Glutamatergic neuron (in vitro differentiated cells): ENCODE data around the gene INTS7. TPM values are rescaled to one million over a fixed set of nuclear protein-coding genes. Genes with fewer than 3 reads are reported as not detected.

Source experiments
- DNase-seq: peaks from one replicate; pipeline ENCODE4 v3.0.0; 2022
- H3K27ac Mint-ChIP-seq: one replicate; pipeline ENCODE4 v1.8.0; 2020; ENCODE audit warnings: mild to moderate bottlenecking, mixed read lengths, inconsistent platforms; ENCODE audit not compliant: unreplicated experiment
- H3K27me3 Mint-ChIP-seq: one replicate; pipeline ENCODE4 v1.8.0; 2020; ENCODE audit warnings: mild to moderate bottlenecking, moderate library complexity, mixed read lengths, inconsistent platforms; ENCODE audit not compliant: unreplicated experiment
- H3K36me3 Mint-ChIP-seq: one replicate; pipeline ENCODE4 v1.8.0; 2020; ENCODE audit warnings: mild to moderate bottlenecking, mixed read lengths, inconsistent platforms; ENCODE audit not compliant: unreplicated experiment
- H3K4me1 Mint-ChIP-seq: one replicate; pipeline ENCODE4 v1.8.0; 2020; ENCODE audit warnings: mild to moderate bottlenecking, low read depth, mixed read lengths, inconsistent platforms; ENCODE audit not compliant: unreplicated experiment
- H3K4me3 Mint-ChIP-seq: one replicate; pipeline ENCODE4 v1.8.0; 2020; ENCODE audit warnings: mild to moderate bottlenecking, mixed read lengths, inconsistent platforms; ENCODE audit not compliant: unreplicated experiment
- H3K9me3 Mint-ChIP-seq: one replicate; pipeline ENCODE4 v1.8.0; 2020; ENCODE audit warnings: mild to moderate bottlenecking, moderate library complexity, mixed read lengths, inconsistent platforms; ENCODE audit not compliant: unreplicated experiment
- CTCF ChIP-seq: fragments of 200-600 bp; sonication (generic); IDR thresholded peaks from one replicate; pipeline ENCODE4 v1.5.0; 2021; ENCODE audit not compliant: partially characterized antibody, unreplicated experiment
- total RNA-seq: library from RNA; stranded (reverse); fragmentation: NEBNext Ultra II Directional; extraction: Animal tissue kit (Norgen Biotek cat#: 25700); gene quantifications from one replicate; pipeline ENCODE4 v1.2.1, GENCODE V29; 2021; ENCODE audit not compliant: unreplicated experiment

The INTS7 gene
- total RNA-seq, 1 donor from 2014 or later = 17.6 TPM

DNA sequence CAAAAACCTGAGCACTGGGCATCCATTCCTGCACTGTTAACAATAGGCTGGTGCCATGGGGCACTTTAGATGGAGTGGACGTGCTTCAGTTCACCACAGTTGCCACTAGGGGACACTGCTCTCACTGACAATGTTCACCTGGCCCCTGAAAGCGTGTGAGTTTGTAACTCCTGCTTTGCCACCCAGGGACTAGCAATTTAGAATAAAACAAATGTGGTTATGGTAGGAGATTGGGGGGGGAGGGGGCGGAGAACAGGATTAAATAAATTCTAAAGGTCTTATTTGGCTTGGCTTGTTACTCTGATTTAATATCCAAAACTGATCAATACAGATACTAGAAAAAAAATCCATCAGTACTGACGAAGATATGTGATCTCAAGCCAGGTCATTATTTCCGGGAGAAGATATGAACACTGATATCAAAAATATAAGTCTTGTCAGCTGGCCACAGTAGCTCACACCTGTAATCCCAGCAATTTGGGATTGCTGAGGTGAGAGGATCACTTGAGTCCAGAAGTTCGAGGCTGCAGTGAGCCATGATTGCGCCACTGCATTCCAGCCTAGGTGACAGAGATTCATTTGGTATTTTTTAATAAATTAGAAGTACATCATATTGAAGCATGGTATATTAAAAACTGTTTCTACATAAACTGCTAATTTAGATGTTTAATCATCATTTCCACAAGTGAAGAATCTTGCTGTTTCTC lies 23.2 kb downstream of the INTS7 start:
- Mint-ChIP-seq H3K4me1 (peaks cover 3% of the 10 kb centered on the region), H3K4me3 (no peak overlapping the region), H3K9me3 (no peaks in the 10 kb centered on the region), H3K27me3 (no peaks in the 10 kb centered on the region), H3K36me3 (no peaks in the 10 kb centered on the region), H3K27ac (no peak overlapping the region)
- peak; percentile 70 for DNase-seq
- TF ChIP-seq CTCF = peak; percentile 94

DNA sequence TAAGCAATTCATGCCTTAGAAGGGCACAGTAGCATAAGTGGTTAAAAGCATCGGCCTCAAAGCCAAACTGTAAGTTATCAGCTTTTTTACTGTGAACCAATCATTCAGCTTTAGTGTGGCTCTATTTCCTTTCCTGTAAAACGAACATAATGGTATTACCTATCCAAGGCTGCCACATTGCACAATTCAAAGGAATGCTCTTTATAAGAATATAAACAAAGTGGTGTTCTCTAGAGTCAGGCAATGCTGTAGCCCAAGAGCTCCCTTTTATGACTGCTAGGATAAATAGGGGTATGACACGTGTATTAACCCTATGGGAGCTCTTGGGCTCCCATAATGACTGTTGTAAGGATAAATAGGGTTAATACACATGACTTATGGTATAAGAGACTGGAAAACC lies 25.4 kb downstream of the INTS7 start:
- H3K4me1 Mint-ChIP-seq = peaks cover 3% of the 10 kb centered on the region
- DNase-seq = no peak
- no peaks in the 10 kb centered on the region for H3K36me3 Mint-ChIP-seq
- H3K27me3 Mint-ChIP-seq = no peaks in the 10 kb centered on the region
- H3K4me3 Mint-ChIP-seq = no peak overlapping the region
- no peak for TF ChIP-seq CTCF
- H3K9me3 Mint-ChIP-seq = no peaks in the 10 kb centered on the region
- H3K27ac Mint-ChIP-seq = no peak overlapping the region

DNA sequence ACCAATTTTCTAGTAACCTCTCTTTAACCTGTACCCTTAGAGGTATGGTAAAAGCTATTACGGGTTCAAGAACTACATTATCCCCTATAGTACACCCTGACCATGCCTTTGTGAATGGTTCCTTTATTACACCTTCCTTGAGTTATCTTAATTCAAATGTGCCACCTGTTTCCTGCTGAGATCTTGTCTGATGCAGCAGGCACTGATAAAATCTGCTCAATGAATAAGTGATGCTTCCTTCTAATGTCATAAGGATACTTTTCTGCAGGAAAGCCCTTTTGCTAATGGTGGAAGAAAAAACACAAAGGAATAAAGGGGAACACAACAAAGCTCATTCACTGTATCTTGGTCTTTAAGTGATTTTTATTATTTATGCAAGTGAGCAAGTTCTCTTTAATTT lies 25.8 kb downstream of the INTS7 start:
- H3K27ac Mint-ChIP-seq = no peak overlapping the region
- no peaks in the 10 kb centered on the region for H3K36me3 Mint-ChIP-seq
- no peak for TF ChIP-seq CTCF
- H3K27me3 Mint-ChIP-seq = no peaks in the 10 kb centered on the region
- no peaks in the 10 kb centered on the region for H3K9me3 Mint-ChIP-seq
- no peak overlapping the region for H3K4me3 Mint-ChIP-seq
- H3K4me1 Mint-ChIP-seq = peaks cover 3% of the 10 kb centered on the region
- no peak for DNase-seq

GRCh38 chr1:212007886-212008285 lies 27.5 kb downstream of the INTS7 start:
- H3K9me3 Mint-ChIP-seq = no peaks in the 10 kb centered on the region

More at GRCh38 chr1:212007886-212008285, 27.5 kb downstream of the INTS7 start:
- TF ChIP-seq CTCF = no peak
- Mint-ChIP-seq H3K36me3 (no peaks in the 10 kb centered on the region), H3K4me3 (no peak overlapping the region), H3K27me3 (no peaks in the 10 kb centered on the region), H3K27ac (no peak overlapping the region), H3K4me1 (peaks cover 3% of the 10 kb centered on the region)
- DNase-seq = no peak
